Caco-2 (cell line): Measurements from ENCODE around the gene EXOC6B. TPM values are rescaled to one million over a fixed set of nuclear protein-coding genes. Genes with fewer than 3 reads are reported as not detected.

Source experiments
- BruUV-seq: library from RNA; stranded (reverse); fragments of 400-500 nt; replicated peaks from 2 replicates; lab custom pipeline; 2021; lab: Mats Ljungman, UMichigan
- CTCF ChIA-PET: fragments of 300-600 bp; sonication (Branson Sonifier 250); formaldehyde crosslinking; loops from one replicate; lab custom pipeline; 2022; ENCODE audit warnings: antibody characterized with exemption; lab: Charles Lee
- POLR2A ChIA-PET: fragments of 300-600 bp; sonication (Branson Sonifier 250); formaldehyde crosslinking; loops from one replicate; lab custom pipeline; 2022; ENCODE audit warnings: antibody characterized with exemption; lab: Charles Lee
- DNase-seq, 2 experiments: peaks; one replicate each; pipeline versions ENCODE4 v3.0.0 to v3.0.0-alpha.2; 2020 to 2022
- H3K27me3 ChIP-seq: replicated peaks from 2 replicates; pipeline ENCODE4 v1.6.0; 2011; ENCODE audit warnings: low read length; ENCODE audit not compliant: control insufficient read depth, insufficient read depth
- H3K36me3 ChIP-seq: 2 replicates; pipeline ENCODE4 v1.5.1; 2011; ENCODE audit warnings: low read length; ENCODE audit not compliant: control insufficient read depth, insufficient read depth
- H3K4me1 ChIP-seq: fragments of 250-450 bp; sonication (Bioruptor Pico); 2 replicates; pipeline ENCODE4 v1.5.1; 2020; ENCODE audit warnings: mild to moderate bottlenecking
- H3K4me3 ChIP-seq: 2 replicates; pipeline ENCODE4 v1.5.1; 2011; ENCODE audit warnings: low read depth, mild to moderate bottlenecking, control low read depth, low read length
- H3K9me3 ChIP-seq: fragments of 250-450 bp; sonication (Bioruptor Pico); 2 replicates; pipeline ENCODE4 v1.5.1; 2020; ENCODE audit warnings: mild to moderate bottlenecking, moderate library complexity
- H3K27ac Mint-ChIP-seq: one replicate; pipeline ENCODE4 v1.8.0; 2022; ENCODE audit warnings: mixed read lengths; ENCODE audit not compliant: unreplicated experiment
- H3K27me3 Mint-ChIP-seq: one replicate; pipeline ENCODE4 v1.8.0; 2022; ENCODE audit warnings: mixed read lengths; ENCODE audit not compliant: insufficient read depth, unreplicated experiment
- H3K36me3 Mint-ChIP-seq: one replicate; pipeline ENCODE4 v1.8.0; 2022; ENCODE audit warnings: mild to moderate bottlenecking, mixed read lengths; ENCODE audit not compliant: insufficient read depth, unreplicated experiment
- H3K4me1 Mint-ChIP-seq: one replicate; pipeline ENCODE4 v1.8.0; 2022; ENCODE audit warnings: low read depth, mixed read lengths; ENCODE audit not compliant: unreplicated experiment
- H3K4me3 Mint-ChIP-seq: one replicate; pipeline ENCODE4 v1.8.0; 2022; ENCODE audit warnings: mild to moderate bottlenecking, moderate library complexity, mixed read lengths; ENCODE audit not compliant: unreplicated experiment
- H3K9me3 Mint-ChIP-seq: one replicate; pipeline ENCODE4 v1.8.0; 2022; ENCODE audit warnings: mixed read lengths; ENCODE audit not compliant: unreplicated experiment
- CTCF ChIP-seq, 2 experiments: fragments of 200-600 bp in 1 of 2; IDR thresholded peaks; 1 replicate in 1 of 2; 2 replicates in 1 of 2; pipeline versions ENCODE4 v1.5.1 to v1.8.0; 2011 to 2022; ENCODE audit warnings: antibody characterized with exemption in 1 of 2, control low read depth in 1 of 2, inconsistent platforms in 1 of 2, low read depth in 1 of 2, low read length in 1 of 2, mild to moderate bottlenecking in 1 of 2, moderate library complexity in 1 of 2; ENCODE audit not compliant: insufficient read depth in 1 of 2, severe bottlenecking in 1 of 2, unreplicated experiment in 1 of 2
- intact Hi-C: fragments of 100-400 bp; cut with micrococcal nuclease; formaldehyde crosslinking; loops from one replicate; pipeline ENCODE4 v1.10.0; 2022; ENCODE audit not compliant: unreplicated experiment
- total RNA-seq: library from RNA; stranded (reverse); gene quantifications from 2 replicates; pipeline ENCODE4 v1.2.3, GENCODE V29; 2022

EXOC6B gene
- total RNA-seq, 1 experiment from 2014 or later = 36.1 TPM

- Mint-ChIP-seq H3K27ac (no peak overlapping the region), H3K4me3 (no peak overlapping the region), H3K27me3 (no peaks in the 10 kb centered on the region), H3K36me3 (no peaks in the 10 kb centered on the region), H3K9me3 (peaks cover 10% of the 10 kb centered on the region), H3K4me1 (peaks cover 17% of the 10 kb centered on the region)
- no peak for DNase-seq
- TF ChIP-seq CTCF (IDR thresholded peaks at IDR 0.05; ENCODE audit: insufficient read depth in 1 of 2, low read depth in 1 of 2, low read length in 1 of 2, severe bottlenecking in 1 of 2, unreplicated experiment in 1 of 2) = no peak
- no TSS peak for BruUV-seq
- Histone ChIP-seq H3K27me3 (no peaks in the 10 kb centered on the region), H3K4me1 (peaks cover 12% of the 10 kb centered on the region), H3K9me3 (0 out of 2 replicates have a peak, but pooled peaks cover 2% of the 10 kb centered on the region), H3K4me3 (no peak overlapping the region), H3K36me3 (no peaks in the 10 kb centered on the region)
- ChIA-PET CTCF (no interaction called here), POLR2A (no interaction called here)
- intact Hi-C loops = no loop called here
Observed at GRCh38 chr2:72412214-72412613, 413.6 kb downstream of the EXOC6B start.

- Mint-ChIP-seq H3K27ac (no peak overlapping the region), H3K27me3 (no peaks in the 10 kb centered on the region), H3K4me3 (no peak overlapping the region), H3K36me3 (no peaks in the 10 kb centered on the region), H3K9me3 (peaks cover 19% of the 10 kb centered on the region), H3K4me1 (no peaks in the 10 kb centered on the region)
- no peaks in the 10 kb centered on the region for H3K27me3 ChIP-seq
- TF ChIP-seq CTCF (IDR thresholded peaks at IDR 0.05; ENCODE audit: insufficient read depth in 1 of 2, low read depth in 1 of 2, low read length in 1 of 2, severe bottlenecking in 1 of 2, unreplicated experiment in 1 of 2) = no peak
- H3K36me3 ChIP-seq = no peaks in the 10 kb centered on the region
- BruUV-seq = no TSS peak
- no peak overlapping the region for H3K4me3 ChIP-seq
- CTCF ChIA-PET = no interaction called here
- intact Hi-C loops = no loop called here
- no peak for DNase-seq
- peaks cover 15% of the 10 kb centered on the region for H3K9me3 ChIP-seq
- POLR2A ChIA-PET = no interaction called here
- H3K4me1 ChIP-seq = no peaks in the 10 kb centered on the region
Observed at GRCh38 chr2:72399879-72400278, 426.0 kb downstream of the EXOC6B start.

- Mint-ChIP-seq H3K4me3 (no peak overlapping the region), H3K27me3 (no peaks in the 10 kb centered on the region), H3K9me3 (peaks cover 30% of the 10 kb centered on the region), H3K36me3 (no peaks in the 10 kb centered on the region), H3K4me1 (no peaks in the 10 kb centered on the region), H3K27ac (no peak overlapping the region)
- TF ChIP-seq CTCF (IDR thresholded peaks at IDR 0.05; ENCODE audit: insufficient read depth in 1 of 2, low read depth in 1 of 2, low read length in 1 of 2, severe bottlenecking in 1 of 2, unreplicated experiment in 1 of 2) = no peak
- ChIA-PET POLR2A (no interaction called here), CTCF (no interaction called here)
- no peaks in the 10 kb centered on the region for H3K27me3 ChIP-seq
- H3K4me3 ChIP-seq = no peak overlapping the region
- no peak for DNase-seq
- no peaks in the 10 kb centered on the region for H3K4me1 ChIP-seq
- H3K36me3 ChIP-seq = no peaks in the 10 kb centered on the region
- no TSS peak for BruUV-seq
- intact Hi-C loops = no loop called here
- H3K9me3 ChIP-seq = peaks cover 11% of the 10 kb centered on the region
Observed at GRCh38 chr2:72395096-72395495, 430.7 kb downstream of the EXOC6B start.
